ENCODE results near the gene KCNH4.

GRCh38 chr17:42163113-42163512, 17.8 kb downstream of the KCNH4 start:
- no peak for TF ChIP-seq CTCF (IDR thresholded peaks at IDR 0.05)
- no peak for TF ChIP-seq POLR2A (IDR thresholded peaks at IDR 0.05)
